HL-60 (cell line): ENCODE measurements around the gene CTIF.

Source experiments
- DNase-seq, 2 experiments: peaks; one replicate each; pipeline ENCODE4 v3.0.0-alpha.2; 2010 to 2020; ENCODE audit warnings: low read depth in 1 of 2, low spot score in 1 of 2
- H3K27ac ChIP-seq: fragments of 250-450 bp; sonication (Bioruptor Pico); replicated peaks from 2 replicates; pipeline ENCODE4 v1.5.1; 2020; ENCODE audit warnings: mild to moderate bottlenecking, moderate library complexity
- H3K27me3 ChIP-seq: fragments of 250-450 bp; sonication (Bioruptor Pico); 2 replicates; pipeline ENCODE4 v1.5.1; 2021; ENCODE audit warnings: mild to moderate bottlenecking, moderate library complexity; ENCODE audit not compliant: insufficient read depth, poor library complexity, severe bottlenecking
- H3K4me3 ChIP-seq: replicated peaks from 2 replicates; pipeline ENCODE4 v1.5.1; 2011; ENCODE audit warnings: mild to moderate bottlenecking, control low read depth, low read length; ENCODE audit not compliant: insufficient read depth
- CTCF ChIP-seq: IDR thresholded peaks from one replicate; pipeline ENCODE4 v1.5.1; 2011; ENCODE audit warnings: low read length, control low read depth, inconsistent platforms; ENCODE audit not compliant: insufficient read depth
- GABPA ChIP-seq: IDR thresholded peaks from 2 replicates; pipeline ENCODE4 v1.6.1; 2012; ENCODE audit warnings: low read depth
- POLR2AphosphoS5 ChIP-seq: IDR thresholded peaks from 2 replicates; pipeline ENCODE4 v1.6.1; 2012; ENCODE audit warnings: low read depth
- SPI1 ChIP-seq: IDR thresholded peaks from 2 replicates; pipeline ENCODE4 v1.6.1; 2012; ENCODE audit warnings: low read depth, mild to moderate bottlenecking, borderline replicate concordance
- TF ChIP-seq, protein P1 (sequence below): IDR thresholded peaks from 2 replicates; pipeline ENCODE4 v1.6.1; 2012; ENCODE audit warnings: low read depth; ENCODE audit not compliant: insufficient replicate concordance

The CTIF gene

GRCh38 chr18:48551100-48551499 lies 12.3 kb downstream of the CTIF start:
- DNase-seq, result no peak

DNA sequence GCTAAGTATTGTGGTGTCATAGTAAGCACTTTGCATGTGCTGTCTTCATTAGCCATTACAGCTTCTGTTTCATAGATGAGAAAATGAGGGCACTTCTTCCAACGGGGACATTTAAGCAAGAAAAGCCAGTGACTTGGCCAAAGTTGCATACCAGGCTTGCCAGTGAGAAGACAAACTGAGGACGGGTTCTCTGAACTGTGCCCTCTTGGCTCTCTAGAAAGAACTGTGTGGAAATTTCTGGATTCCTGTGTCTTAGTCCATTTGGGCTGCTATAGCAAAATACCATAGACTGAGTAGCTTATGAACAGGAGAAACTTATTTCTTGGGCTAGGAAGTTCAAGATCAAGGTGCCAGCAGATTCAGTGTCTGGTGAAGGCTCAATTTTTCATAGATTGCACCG lies 13.3 kb downstream of the CTIF start:
- Histone ChIP-seq H3K27me3 (no peaks in the 10 kb centered on the region), H3K4me3 (no peak overlapping the region), H3K27ac (no peak overlapping the region)
- DNase-seq, result no peak
- no peak for TF ChIP-seq POLR2AphosphoS5
- TF ChIP-seq CTCF, result no peak

More at GRCh38 chr18:48551100-48551499, 12.3 kb downstream of the CTIF start:
- Histone ChIP-seq H3K27me3 (no peaks in the 10 kb centered on the region), H3K4me3 (no peak overlapping the region), H3K27ac (no peak overlapping the region)
- TF ChIP-seq, protein P1, sequence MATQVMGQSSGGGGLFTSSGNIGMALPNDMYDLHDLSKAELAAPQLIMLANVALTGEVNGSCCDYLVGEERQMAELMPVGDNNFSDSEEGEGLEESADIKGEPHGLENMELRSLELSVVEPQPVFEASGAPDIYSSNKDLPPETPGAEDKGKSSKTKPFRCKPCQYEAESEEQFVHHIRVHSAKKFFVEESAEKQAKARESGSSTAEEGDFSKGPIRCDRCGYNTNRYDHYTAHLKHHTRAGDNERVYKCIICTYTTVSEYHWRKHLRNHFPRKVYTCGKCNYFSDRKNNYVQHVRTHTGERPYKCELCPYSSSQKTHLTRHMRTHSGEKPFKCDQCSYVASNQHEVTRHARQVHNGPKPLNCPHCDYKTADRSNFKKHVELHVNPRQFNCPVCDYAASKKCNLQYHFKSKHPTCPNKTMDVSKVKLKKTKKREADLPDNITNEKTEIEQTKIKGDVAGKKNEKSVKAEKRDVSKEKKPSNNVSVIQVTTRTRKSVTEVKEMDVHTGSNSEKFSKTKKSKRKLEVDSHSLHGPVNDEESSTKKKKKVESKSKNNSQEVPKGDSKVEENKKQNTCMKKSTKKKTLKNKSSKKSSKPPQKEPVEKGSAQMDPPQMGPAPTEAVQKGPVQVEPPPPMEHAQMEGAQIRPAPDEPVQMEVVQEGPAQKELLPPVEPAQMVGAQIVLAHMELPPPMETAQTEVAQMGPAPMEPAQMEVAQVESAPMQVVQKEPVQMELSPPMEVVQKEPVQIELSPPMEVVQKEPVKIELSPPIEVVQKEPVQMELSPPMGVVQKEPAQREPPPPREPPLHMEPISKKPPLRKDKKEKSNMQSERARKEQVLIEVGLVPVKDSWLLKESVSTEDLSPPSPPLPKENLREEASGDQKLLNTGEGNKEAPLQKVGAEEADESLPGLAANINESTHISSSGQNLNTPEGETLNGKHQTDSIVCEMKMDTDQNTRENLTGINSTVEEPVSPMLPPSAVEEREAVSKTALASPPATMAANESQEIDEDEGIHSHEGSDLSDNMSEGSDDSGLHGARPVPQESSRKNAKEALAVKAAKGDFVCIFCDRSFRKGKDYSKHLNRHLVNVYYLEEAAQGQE, result no peak
- TF ChIP-seq CTCF, result no peak
- no peak for TF ChIP-seq SPI1
- no peak for TF ChIP-seq POLR2AphosphoS5
- no peak for TF ChIP-seq GABPA

GRCh38 chr18:48553236-48553635 lies 14.4 kb downstream of the CTIF start:
- Histone ChIP-seq H3K27ac (no peak overlapping the region), H3K27me3 (no peaks in the 10 kb centered on the region), H3K4me3 (no peak overlapping the region)
- TF ChIP-seq POLR2AphosphoS5 (no peak), CTCF (no peak), SPI1 (no peak), GABPA (no peak)
- TF ChIP-seq, protein P1, result no peak
- DNase-seq, result no peak

GRCh38 chr18:48554610-48555400 lies 16.0 kb downstream of the CTIF start:
- TF ChIP-seq POLR2AphosphoS5 (no peak), CTCF (no peak), GABPA (no peak), SPI1 (no peak)
- TF ChIP-seq, protein P1, result no peak

More at GRCh38 chr18:48554610-48555400, 16.0 kb downstream of the CTIF start:
- no peak overlapping the region for H3K27ac ChIP-seq
- no peak for DNase-seq
- no peak overlapping the region for H3K4me3 ChIP-seq
- H3K27me3 ChIP-seq, result no peaks in the 10 kb centered on the region
